Muscle layer of duodenum (tissue), 2 donors: ENCODE data around the gene ARHGDIG.

ENCODE experiments used
- H3K27ac ChIP-seq: one replicate; pipeline ENCODE4 v1.7.0; 2013; ENCODE audit warnings: mild to moderate bottlenecking, low read length
- H3K27me3 ChIP-seq: one replicate; pipeline ENCODE4 v1.7.0; 2013; ENCODE audit warnings: low read depth, mild to moderate bottlenecking, control low read depth, low read length
- H3K36me3 ChIP-seq, 2 donors: one replicate each; pipeline ENCODE4 v1.7.0; 2013; ENCODE audit warnings: low read length in 2 of 2, control low read depth in 1 of 2, mild to moderate bottlenecking in 1 of 2; ENCODE audit not compliant: insufficient read depth in 2 of 2, control insufficient read depth in 1 of 2
- H3K4me1 ChIP-seq, 2 donors: one replicate each; pipeline ENCODE4 v1.7.0; 2013; ENCODE audit warnings: low read length in 2 of 2, mild to moderate bottlenecking in 2 of 2, control low read depth in 1 of 2, moderate library complexity in 1 of 2; ENCODE audit not compliant: insufficient read depth in 2 of 2, control insufficient read depth in 1 of 2
- H3K4me3 ChIP-seq, 2 donors: one replicate each; pipeline ENCODE4 v1.7.0; 2013; ENCODE audit warnings: low read length in 2 of 2, low read depth in 1 of 2, mild to moderate bottlenecking in 1 of 2
- H3K9me3 ChIP-seq, 2 donors: one replicate each; pipeline ENCODE4 v1.7.0; 2013; ENCODE audit warnings: low read length in 2 of 2, control low read depth in 1 of 2, mild to moderate bottlenecking in 1 of 2; ENCODE audit not compliant: control insufficient read depth in 1 of 2
- donor health status: healthy.

ARHGDIG gene

DNA sequence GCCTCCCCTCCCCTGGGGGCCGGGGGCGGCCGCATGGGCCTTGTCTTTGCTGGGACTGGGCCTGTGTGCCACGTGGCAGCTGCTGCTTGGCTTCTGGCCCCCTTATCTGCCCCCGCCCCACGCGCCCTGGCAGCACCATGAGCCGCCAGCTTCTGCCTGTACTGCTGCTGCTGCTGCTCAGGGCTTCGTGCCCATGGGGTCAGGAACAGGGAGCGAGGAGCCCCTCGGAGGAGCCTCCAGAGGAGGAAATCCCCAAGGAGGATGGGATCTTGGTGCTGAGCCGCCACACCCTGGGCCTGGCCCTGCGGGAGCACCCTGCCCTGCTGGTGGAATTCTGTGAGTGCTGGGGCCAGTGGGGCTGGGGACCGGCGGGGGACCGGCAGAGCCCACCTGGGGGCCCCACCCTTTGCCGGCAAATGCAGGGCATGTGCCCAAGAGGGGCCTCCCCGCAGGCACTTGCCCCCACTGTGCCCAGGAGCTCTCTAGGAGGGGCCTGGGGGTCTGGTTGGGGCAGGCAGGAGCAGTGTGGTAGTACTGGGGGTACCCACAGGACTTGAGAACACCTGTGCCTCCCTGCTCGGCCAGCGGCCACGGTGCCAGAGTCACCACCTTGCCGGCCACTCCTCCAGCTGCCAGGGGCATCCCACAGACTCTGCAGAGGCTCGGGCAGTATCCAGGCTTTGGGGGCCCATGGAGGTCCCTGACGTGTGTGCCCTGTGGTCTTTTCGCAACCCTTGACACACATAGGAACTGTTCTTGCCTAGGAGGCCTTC, 2.8 kb downstream of the ARHGDIG start, which contains the start of gene PDIA2:
Gene PDIA2 (plus strand): TSS at position 132 of the 773 bp plus-strand sequence. CDS start 6 bp downstream, at position 138.
- Histone ChIP-seq H3K27me3 (no peaks in the 10 kb centered on the region), H3K27ac (no peak within 1 kb of the TSS), H3K9me3 (no peaks in the 10 kb centered on the region), H3K36me3 (peaks cover 0 to 12% of the 10 kb centered on the region in 2 donors), H3K4me1 (peaks cover 0 to 15% of the 10 kb centered on the region in 2 donors), H3K4me3 (no peak within 1 kb of the TSS)

DNA sequence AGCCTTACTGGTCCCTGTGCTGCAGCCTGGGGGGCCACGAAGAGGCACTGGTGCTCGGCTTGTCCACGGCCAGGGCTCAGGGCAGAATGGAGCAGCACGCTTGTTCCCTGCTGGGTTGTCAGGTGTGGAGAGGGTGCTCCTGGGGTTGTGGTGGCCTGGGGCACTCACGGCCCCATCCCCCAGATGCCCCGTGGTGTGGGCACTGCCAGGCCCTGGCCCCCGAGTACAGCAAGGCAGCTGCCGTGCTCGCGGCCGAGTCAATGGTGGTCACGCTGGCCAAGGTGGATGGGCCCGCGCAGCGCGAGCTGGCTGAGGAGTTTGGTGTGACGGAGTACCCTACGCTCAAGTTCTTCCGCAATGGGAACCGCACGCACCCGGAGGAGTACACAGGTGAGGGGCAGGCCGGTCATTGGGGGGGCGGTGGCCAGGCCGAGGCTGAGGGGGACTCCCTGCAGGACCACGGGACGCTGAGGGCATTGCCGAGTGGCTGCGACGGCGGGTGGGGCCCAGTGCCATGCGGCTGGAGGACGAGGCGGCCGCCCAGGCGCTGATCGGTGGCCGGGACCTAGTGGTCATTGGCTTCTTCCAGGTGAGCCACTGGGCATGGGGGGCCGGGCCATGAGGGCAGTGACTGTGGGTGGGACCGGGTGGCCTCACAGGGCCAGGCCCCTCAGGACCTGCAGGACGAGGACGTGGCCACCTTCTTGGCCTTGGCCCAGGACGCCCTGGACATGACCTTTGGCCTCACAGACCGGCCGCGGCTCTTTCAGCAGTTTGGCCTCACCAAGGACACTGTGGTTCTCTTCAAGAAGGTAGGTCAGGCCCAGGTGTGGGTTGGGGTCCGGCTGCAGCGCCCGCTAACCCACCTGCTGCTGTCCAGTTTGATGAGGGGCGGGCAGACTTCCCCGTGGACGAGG, 4.1 kb downstream of the ARHGDIG start:
- Histone ChIP-seq H3K4me1 (peaks cover 0 to 15% of the 10 kb centered on the region in 2 donors), H3K27ac (no peak overlapping the region), H3K36me3 (peaks cover 0 to 25% of the 10 kb centered on the region in 2 donors), H3K9me3 (no peaks in the 10 kb centered on the region), H3K4me3 (no peak overlapping the region), H3K27me3 (no peaks in the 10 kb centered on the region)

DNA sequence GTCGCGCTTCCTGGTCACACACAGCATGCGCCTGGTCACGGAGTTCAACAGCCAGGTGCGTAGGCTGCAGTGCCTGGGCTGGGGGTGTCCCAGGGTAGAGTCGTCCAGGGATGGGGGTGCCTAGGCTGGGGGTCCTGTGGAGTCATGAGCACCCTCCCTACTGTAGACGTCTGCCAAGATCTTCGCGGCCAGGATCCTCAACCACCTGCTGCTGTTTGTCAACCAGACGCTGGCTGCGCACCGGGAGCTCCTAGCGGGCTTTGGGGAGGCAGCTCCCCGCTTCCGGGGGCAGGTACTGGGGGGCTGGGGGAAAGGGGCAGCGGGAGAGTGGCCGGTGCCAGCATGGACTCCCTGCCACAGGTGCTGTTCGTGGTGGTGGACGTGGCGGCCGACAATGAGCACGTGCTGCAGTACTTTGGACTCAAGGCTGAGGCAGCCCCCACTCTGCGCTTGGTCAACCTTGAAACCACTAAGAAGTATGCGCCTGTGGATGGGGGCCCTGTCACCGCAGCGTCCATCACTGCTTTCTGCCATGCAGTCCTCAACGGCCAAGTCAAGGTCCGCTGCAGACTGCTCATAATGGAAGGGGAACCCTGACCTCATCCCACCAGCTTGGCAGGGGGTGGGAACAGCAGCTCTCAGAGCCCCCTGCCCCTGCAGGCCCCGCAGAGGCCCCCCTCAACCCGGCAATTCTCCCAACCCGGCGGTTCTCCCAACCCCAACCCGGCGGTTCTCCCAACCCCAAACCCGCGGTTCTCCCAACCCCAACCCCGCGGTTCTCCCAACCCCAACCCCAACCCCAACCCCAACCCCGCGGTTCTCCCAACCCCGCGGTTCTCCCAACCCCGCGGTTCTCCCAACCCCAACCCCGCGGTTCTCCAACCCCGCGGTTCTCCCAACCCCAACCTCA, 5.0 kb downstream of the ARHGDIG start:
- no peaks in the 10 kb centered on the region for H3K9me3 ChIP-seq
- peaks cover 0 to 12% of the 10 kb centered on the region in 2 donors for H3K4me1 ChIP-seq
- H3K27ac ChIP-seq: no peak overlapping the region
- no peak overlapping the region for H3K4me3 ChIP-seq
- no peaks in the 10 kb centered on the region for H3K27me3 ChIP-seq
- peaks cover 0 to 34% of the 10 kb centered on the region in 2 donors for H3K36me3 ChIP-seq

DNA sequence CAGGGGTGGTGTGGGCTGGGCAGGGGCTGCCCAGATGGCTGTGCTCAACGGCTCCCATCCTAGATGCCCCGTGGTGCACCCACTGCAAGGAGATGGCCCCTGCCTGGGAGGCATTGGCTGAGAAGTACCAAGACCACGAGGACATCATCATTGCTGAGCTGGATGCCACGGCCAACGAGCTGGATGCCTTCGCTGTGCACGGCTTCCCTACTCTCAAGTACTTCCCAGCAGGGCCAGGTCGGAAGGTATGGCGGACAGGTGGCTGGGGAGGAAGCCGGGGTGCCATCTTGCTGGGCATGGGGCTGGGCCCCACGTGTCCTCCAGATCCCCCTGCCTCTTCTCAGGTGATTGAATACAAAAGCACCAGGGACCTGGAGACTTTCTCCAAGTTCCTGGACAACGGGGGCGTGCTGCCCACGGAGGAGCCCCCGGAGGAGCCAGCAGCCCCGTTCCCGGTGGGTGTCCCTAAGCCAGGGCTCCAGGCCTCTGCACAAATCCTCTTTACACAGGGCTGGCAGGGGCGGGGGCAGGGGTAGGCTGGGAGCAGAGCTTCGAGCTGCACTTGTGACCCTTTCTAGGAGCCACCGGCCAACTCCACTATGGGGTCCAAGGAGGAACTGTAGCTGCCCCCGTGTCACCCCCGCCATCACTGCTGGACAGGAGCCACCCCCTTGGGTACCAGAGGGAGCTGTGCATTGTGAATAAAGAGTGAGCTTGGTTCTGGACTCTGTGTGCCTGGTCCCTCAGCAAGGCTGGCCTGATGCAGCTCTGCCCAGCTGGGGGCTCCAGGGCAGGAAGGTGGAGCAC, 6.3 kb downstream of the ARHGDIG start:
- Histone ChIP-seq H3K27me3 (no peaks in the 10 kb centered on the region), H3K4me1 (peaks cover 0 to under 1% of the 10 kb centered on the region in 2 donors), H3K27ac (no peak overlapping the region), H3K9me3 (no peaks in the 10 kb centered on the region), H3K4me3 (no peak overlapping the region), H3K36me3 (peaks cover 0 to 47% of the 10 kb centered on the region in 2 donors)

DNA sequence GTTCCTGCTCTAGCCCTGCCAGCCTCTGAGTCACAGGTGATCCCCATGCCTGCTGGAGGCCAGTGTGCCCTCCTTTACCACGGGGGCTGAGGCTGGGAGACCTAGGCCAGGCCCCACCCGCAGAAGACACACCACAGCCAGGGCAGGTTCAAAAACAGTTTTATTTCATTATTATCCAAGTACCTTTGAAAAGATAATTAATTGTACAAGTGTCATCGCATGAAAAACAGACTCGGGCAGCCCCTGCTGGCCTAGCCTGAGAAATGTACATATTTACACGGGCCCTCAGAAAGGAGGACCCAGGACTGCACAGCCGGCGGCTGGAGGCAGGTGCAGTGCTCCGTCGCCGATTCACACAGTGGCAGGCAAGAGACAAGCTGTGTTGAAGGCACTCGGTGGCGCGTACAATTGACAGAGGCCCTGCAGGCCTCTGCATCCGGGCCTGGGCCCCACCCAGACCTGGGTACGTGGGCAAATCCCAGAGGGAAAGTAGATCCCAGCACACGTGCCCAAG, 7.0 kb downstream of the ARHGDIG start:
- no peak overlapping the region for H3K27ac ChIP-seq

DNA sequence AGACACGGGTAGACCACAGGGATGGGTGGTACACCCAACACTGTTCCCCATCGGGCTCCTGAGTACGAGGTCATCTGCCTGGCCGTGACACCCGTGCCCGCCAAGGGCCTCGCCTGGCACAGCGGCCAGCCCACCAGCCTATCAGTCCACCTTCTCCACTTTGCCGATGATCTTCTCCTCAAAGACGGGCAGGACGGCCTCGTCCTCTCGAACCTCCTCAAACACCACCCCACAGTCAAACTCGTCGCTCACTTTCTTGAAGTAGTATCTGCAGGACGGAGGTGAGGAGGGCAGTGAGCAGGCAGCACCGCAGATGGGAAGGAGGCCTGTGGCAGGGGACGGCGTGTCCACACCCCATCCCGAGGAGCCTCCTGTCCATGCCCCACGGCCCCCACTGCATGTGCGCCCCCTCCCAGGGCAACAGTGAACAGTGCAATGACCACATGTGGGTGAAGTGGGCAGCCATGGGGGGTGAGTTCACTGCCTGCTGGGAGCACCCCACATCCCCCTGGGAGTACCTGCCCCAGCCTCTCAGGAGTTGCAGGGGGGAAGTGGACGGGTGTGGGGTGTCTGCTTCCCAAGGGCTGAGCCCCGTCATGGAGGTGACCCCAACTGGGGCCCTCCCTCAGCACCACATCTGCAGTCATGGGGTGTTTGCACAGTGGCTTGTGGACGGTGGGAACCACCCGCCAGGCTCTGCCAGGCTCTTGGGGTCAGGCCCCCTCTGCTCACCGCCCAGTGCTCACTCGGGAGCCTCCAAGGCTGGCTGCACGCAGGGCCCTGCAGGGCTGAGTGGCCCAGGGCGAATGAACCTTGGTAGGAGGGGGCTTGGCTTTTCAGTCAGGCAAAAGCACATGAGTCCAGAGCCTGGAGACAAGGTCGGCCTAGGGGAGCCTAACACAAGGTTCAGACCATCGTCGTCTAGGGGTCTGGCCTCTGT, 7.9 kb downstream of the ARHGDIG start:
- H3K27me3 ChIP-seq: no peaks in the 10 kb centered on the region
- no peak overlapping the region for H3K4me3 ChIP-seq
- no peaks in the 10 kb centered on the region for H3K9me3 ChIP-seq
- H3K4me1 ChIP-seq: no peaks in the 10 kb centered on the region
- H3K36me3 ChIP-seq: peaks cover 0 to 63% of the 10 kb centered on the region in 2 donors
- no peak overlapping the region for H3K27ac ChIP-seq

More for the DNA sequence above, 7.0 kb downstream of the ARHGDIG start:
- peaks cover 0 to 54% of the 10 kb centered on the region in 2 donors for H3K36me3 ChIP-seq
- no peak overlapping the region for H3K4me3 ChIP-seq
- H3K4me1 ChIP-seq: no peaks in the 10 kb centered on the region
- H3K9me3 ChIP-seq: no peaks in the 10 kb centered on the region
- H3K27me3 ChIP-seq: no peaks in the 10 kb centered on the region

DNA sequence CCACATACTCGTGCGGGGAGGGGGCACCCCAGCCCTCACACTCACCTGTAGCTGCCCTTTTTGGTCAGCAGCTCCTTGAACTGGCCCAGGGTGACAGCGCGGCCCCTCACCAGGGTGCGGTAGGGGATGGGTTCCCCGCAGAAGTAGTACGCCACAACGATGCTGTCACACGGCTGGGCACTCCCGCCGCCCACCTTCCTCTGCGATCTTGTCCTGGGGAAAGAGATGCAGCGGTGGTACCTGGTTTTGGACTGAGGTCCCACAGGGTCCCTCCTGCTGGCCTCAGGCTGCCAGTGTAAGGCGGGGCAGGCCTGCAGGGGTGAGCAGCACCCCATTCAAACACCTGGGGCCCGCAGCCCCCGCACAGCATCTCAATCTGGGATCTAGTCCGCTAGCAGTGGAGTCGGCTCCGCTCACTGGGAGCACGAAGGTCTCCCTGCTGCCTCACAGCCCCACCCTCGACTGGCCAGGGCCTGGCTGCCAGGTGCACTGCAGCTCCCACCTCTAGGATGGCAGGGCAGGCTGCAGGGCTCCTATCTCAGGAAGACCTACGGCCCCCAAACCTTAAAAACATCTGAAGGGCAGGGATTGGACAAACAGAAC, 9.1 kb downstream of the ARHGDIG start:
- Histone ChIP-seq H3K36me3 (peaks cover 0 to 65% of the 10 kb centered on the region in 2 donors), H3K9me3 (no peaks in the 10 kb centered on the region), H3K4me1 (no peaks in the 10 kb centered on the region), H3K27me3 (no peaks in the 10 kb centered on the region), H3K27ac (no peak overlapping the region), H3K4me3 (no peak overlapping the region)

DNA sequence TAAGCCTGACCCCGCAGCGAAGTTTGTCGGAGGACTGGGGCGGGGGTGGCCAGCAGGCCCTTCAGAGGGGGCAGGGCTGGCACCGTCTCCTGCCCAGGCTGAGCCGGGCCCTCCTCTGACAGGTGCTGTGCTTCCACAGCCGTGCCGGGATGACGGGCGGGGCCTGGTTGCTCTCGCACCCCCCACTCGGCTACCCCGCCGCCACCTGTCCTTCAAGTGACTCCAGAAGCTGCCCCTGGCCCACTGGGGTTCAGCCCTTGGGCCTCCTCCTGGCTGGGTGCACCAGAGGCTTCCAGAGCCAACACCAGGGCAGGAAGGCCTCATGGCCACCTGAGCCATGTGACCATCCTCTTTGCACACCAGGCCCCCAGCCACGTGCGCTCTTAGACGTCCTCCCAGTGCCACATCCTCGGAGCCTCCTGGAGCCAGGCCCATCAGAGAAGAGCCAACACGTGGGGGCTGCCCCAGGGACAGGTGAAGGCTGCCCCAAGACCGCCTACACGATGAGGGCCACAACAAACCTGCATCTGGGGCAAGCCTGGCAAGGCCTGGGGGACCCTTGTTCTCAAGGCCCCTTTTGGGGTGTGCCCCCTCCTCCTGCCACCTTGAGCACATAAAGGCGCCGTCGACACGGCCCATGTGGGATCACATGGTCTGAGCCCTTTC, 9.8 kb downstream of the ARHGDIG start:
- no peaks in the 10 kb centered on the region for H3K9me3 ChIP-seq
- no peak overlapping the region for H3K27ac ChIP-seq
- no peaks in the 10 kb centered on the region for H3K27me3 ChIP-seq
- no peak overlapping the region for H3K4me3 ChIP-seq
- peaks cover 0 to 65% of the 10 kb centered on the region in 2 donors for H3K36me3 ChIP-seq
- no peaks in the 10 kb centered on the region for H3K4me1 ChIP-seq
